HFF-Myc (cell line): Measurements from ENCODE around the gene SIL1.

Source experiments
- DNase-seq: peaks from one replicate; pipeline ENCODE4 v3.0.0-alpha.2; 2011; ENCODE audit warnings: low read depth; ENCODE audit errors: extremely low read depth
- H3K4me3 ChIP-seq: replicated peaks from 2 replicates; pipeline ENCODE4 v1.5.1; 2011; ENCODE audit warnings: low read depth, mild to moderate bottlenecking, control low read depth, low read length
- CTCF ChIP-seq: IDR thresholded peaks from 2 replicates; pipeline ENCODE4 v1.5.1; 2012; ENCODE audit warnings: mild to moderate bottlenecking, low read depth, low read length, control low read depth; ENCODE audit errors: missing control alignments

Gene SIL1

DNA sequence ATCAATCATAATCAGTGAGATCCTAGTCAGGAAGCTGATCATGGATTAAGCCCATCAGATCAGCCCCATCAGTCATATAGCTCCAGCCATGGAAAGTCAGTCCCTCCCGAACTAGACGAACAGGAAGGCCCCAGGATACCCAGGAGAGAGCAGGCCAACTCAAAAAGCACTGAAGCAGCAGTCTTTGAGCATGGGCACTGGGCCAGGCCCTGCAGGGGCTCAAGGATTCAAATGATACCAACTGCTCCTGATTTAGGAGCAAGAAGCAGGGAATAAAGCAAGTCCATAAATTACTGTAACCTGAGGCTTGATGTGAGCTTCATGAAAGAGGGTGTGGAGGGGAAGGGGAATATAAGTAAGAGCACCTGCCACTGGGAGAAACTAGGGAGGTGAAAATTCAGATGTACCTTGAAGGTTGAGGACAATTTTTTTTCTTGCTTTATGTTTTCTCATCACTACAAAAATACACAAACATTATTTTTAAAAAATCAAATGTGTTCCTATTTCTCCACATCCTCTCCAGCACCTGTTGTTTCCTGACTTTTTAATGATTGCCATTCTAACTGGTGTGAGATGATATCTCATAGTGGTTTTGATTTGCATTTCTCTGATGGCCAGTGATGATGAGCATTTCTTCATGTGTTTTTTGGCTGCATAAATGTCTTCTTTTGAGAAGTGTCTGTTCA, 115.2 kb downstream of the SIL1 start:
- no peak overlapping the region for H3K4me3 ChIP-seq
- DNase-seq = no peak
- TF ChIP-seq CTCF = no peak

DNA sequence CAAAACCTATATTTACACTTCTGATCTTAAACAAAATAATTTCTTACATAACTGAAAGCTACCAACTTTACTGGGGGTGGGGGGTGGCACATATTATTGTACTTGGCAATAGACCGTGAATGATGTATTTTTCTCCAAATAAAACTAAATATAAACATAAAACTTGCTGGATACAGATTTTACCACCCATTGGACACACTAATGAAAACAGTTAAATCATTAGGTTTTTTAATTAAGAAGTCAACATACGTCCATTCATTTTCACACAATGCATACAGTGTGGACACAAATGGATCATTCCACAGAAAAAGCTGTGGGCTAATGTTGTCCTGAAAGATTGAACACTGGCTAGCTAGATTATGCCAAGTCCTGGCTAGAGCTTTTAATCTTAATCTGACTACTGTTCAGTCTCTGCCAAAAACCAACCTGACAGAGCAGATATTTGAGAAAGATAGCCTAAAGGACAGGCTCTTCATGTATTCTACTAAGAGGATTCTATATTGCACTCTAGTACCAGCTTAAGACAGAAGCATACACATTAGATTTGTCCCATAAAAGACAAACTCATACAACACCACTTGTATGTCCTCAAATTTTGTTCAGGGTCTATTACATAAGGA, 118.1 kb downstream of the SIL1 start:
- H3K4me3 ChIP-seq = no peak overlapping the region
- DNase-seq = no peak
- TF ChIP-seq CTCF = no peak

GRCh38 chr5:139079225-139079990, 118.8 kb downstream of the SIL1 start:
- TF ChIP-seq CTCF = no peak
- no peak for DNase-seq
- H3K4me3 ChIP-seq = no peak overlapping the region

GRCh38 chr5:139078345-139078744, 119.8 kb downstream of the SIL1 start:
- no peak overlapping the region for H3K4me3 ChIP-seq
- no peak for DNase-seq
- no peak for TF ChIP-seq CTCF

DNA sequence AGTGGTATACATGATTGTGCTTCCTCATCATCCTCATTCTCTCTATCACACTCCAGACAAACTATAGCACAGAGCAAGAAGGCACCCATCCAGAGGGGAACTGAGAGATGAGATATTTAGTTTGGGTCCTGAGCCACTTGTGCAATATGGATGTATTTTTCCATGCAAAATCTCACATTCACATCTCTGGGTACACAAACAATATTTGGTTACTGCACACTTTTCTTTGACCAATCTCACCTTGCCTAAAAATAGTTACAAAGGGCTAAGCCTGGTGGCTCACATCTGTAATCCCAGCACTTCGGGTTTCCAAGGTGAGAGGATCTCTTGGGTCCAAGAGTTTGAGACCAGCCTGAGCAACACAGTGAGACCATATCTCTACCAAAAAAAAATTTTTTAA, 120.3 kb downstream of the SIL1 start:
- no peak for DNase-seq
- H3K4me3 ChIP-seq = no peak overlapping the region
- no peak for TF ChIP-seq CTCF

GRCh38 chr5:139076111-139076510, 122.1 kb downstream of the SIL1 start:
- DNase-seq = no peak
- TF ChIP-seq CTCF = no peak
- no peak overlapping the region for H3K4me3 ChIP-seq
